Dedifferentiated amniotic fluid mesenchymal stem cell (primary cell): ENCODE results near the gene SMIM5.
A peak's percentile ranks its signal among the peaks of the same experiment; 100 is the strongest.

Experiments used
- DNase-seq: peaks from one replicate; pipeline ENCODE4 v3.0.0-alpha.2; 2016; ENCODE audit errors: extremely low spot score

The SMIM5 gene

DNA sequence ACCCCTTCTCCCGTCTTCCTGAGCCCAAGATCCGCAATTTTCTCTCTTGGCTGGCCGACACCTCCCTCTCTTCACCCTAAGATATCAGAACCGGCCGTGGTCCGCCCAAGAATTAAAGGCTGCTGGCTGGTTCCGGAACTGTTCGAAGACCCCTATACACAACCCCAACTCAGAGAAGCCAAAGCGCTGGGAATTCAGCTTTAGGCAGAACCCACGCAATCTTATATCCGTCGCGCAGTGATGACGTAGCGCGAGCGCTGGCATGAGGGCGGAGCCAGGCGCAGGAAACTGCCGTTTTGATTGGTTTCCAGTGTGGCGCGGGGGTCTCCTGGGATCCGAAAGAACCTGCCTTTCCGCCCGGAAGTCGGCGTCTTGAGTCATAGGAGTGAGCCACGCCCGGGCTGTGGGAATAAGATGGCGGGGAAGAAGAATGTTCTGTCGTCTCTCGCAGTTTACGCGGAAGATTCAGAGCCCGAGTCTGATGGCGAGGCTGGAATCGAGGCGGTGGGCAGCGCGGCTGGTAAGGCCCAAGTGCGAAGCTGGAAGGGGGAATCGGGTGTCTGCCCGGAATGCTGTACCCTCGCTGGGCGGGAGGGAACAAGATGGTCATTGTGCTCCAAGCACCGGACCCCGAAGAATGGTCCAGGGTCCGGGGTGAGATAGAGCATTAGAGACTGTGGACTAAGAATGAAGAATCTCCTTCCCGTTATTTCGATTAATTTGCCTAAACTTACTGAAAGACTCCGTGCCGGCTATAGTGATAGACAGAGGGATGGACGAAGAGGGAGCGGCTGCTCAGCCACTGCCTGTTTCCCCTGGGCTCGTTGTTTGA lies 33.9 kb downstream of the SMIM5 start, which contains the start of the genes RECQL5 and SAP30BP:
Gene RECQL5, minus strand, starts transcription at position 196 of the 832 bp plus-strand sequence. CDS start 597 bp downstream, outside the sequence.
Gene SAP30BP, plus strand, starts transcription at position 380 of the 832 bp plus-strand sequence. Its CDS starts 35 bp downstream, at position 415.
- peak; percentile 99 for DNase-seq

DNA sequence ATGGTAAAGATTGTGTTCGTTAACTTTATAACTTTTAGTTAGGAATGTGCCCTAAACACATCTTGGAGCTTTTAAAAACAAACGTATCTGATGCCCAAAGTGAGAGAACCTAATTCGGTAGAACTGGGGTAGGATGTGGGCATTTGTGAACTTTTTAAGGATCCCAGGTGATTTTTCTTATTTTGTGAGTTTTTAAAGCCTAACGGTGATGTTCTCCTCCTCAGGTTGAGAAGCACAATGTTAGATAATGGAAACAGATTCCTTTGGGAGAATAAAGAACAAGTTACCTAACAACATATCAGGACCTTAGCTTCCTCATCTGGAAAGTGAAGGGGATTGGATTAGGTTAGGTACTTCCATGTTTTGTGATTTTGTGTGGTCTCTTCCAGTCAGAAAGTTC lies 34.6 kb downstream of the SMIM5 start:
- DNase-seq = no peak

DNA sequence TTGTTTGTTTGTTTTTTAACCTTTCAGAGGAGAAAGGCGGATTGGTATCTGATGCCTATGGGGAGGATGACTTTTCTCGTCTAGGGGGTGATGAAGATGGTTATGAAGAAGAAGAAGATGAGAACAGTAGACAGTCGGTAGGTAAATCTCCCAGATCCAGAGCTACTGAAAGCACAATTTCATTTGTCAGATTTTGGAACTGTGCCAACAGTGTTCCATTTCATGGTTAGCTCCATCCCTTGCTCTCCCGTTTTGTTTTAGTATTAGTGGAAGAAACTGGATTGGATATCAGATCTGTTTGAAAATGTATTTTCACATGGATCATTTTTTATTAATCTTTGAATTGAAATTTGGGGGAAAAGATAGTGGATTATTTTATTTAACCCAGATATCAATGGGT lies 35.3 kb downstream of the SMIM5 start:
- no peak for DNase-seq

GRCh38 chr17:75670868-75671267 lies 37.6 kb downstream of the SMIM5 start:
- DNase-seq = no peak

DNA sequence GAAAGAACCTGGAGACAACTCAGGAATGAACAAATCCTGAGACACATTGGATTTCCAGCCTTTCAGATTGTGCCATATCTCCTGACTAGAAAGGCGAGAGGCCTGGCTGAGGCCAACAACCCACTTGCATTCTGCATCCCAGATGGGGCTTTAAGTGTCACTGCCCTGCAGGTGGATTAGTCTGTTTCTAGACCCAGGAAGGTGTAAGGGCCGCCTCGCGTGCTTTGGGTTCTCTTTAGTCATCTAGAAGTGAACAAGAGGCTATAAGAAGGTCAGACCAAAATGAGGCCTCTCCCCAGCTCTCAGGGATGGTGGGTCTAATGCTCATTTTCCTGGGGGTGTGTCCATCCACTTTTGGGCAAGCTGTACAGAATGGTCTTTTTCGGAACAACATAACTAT lies 38.8 kb downstream of the SMIM5 start:
- DNase-seq = no peak

DNA sequence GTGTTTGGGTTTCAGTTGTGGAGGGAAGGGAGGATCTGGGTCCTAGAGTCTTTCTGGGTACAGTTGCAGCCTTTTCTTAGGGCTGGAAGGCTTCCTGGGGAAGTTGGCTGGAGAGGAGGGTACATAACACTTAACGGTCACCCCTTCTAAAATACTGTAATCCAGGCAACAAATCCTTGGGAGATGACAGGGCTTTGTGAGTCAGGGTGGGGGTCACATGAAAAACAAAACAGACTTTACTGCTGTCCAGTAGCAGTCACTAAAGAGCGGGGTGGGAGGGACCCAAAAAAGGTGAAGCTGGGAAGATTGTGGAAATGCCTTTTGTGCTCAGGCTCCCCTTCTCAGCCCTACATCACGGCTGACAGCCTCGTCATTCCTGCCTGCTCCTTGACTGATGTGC lies 40.3 kb downstream of the SMIM5 start:
- no peak for DNase-seq

GRCh38 chr17:75676461-75676860 lies 43.2 kb downstream of the SMIM5 start:
- no peak for DNase-seq

GRCh38 chr17:75679706-75680211 lies 46.5 kb downstream of the SMIM5 start:
- no peak for DNase-seq

DNA sequence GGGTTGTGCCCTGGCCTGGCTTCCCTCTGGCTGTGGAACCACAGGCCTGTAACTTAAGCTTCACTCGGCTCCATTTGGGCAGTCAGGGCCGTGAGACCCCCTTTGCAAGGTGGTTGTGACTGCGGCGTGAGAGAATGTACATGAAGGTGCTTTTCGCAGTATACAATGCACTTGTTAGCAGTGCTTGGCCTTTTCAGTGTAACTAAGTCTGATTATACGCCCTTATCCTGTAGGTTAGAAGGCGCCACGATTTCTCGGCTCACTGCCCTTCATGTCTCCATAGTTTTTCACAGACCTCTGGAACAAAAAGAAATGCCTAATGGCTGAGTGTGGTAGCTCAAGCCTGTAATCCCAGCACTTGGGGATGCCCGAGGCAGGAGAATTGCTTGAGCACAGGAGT lies 47.2 kb downstream of the SMIM5 start:
- DNase-seq = no peak

DNA sequence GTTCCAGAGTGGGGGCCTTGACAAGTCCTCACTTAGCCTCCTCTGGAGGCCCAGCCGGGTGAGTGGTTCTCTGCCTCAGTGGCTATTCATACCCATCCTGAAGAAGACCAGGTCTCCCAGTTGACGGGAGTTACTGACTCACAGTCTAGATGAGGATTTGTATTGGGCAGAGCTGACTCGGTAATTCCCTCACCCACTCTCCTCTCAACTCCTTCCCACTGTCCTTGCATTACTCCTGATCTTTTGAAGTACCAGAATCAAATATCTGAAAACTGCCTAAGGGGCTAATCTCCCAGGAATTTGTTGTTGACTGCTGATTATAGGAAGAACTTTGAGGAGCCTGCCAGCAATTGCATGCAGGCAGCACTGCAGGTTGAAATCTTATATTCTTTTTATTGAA lies 48.1 kb downstream of the SMIM5 start:
- DNase-seq = peak; percentile 40

GRCh38 chr17:75683583-75683982 lies 50.3 kb downstream of the SMIM5 start:
- DNase-seq = no peak

- DNase-seq = no peak
Measured at GRCh38 chr17:75684249-75684648, 51.0 kb downstream of the SMIM5 start.

DNA sequence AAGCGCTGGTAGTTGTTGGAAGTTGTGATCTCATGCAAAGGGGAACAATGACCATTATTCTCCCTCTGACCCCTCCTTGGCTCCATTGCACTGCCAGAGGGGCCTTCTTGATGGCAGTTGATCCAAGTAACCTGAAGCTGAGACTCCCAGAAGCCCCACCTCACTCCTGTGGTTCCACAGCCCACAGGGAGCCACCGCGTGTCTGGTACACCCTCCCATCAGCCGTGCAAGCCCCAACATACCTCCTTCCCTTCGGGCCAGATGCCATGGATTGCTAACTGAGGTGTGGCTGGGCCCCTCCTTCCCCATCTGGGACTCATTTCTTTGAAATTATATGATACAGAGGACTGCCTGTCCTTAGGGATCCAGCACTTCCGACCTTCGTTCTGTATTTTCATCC lies 51.7 kb downstream of the SMIM5 start:
- peak; percentile 60 for DNase-seq

DNA sequence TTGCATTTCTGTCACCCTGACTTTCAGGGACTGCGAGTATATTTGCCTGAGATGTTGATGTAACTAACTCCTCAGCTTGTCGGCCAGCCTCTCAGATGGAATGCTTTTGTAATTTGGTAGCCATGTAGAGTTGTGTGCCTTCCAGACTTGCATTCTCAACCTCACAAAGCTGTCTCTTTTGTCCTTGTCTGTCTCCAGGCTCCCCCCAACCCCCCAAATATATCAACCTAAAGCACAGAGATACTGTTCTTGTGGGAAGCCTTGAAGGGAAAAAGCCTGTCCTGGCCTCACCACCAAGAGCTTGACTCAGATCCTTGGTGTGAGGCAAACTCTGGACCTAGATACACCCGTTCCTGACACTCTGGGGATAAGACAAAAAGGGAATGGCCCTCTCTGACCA lies 52.3 kb downstream of the SMIM5 start:
- DNase-seq = peak; percentile 40

GRCh38 chr17:75688209-75688825 lies 55.1 kb downstream of the SMIM5 start:
- DNase-seq = peak; percentile 36

DNA sequence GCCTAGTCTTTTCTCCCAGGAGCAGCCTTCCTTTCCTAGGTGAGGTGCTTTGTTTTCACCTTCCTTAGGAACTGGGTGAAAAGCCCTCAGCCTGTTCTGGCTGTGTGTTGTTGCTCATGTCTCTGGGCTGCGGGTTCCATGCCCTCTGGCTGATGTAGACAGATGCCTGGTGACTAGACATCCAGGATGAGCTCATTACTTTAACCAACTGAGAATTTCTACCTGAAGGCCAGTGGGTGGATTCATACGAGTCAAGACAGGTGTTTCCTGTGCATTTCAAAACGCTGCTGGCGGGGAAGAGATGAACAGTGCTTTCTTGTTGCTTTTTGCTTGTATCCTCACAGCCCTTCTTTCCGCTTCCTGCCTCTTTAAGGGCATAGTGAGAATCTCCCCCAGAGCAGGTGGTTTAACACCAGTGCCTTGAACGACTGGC lies 56.2 kb downstream of the SMIM5 start:
- DNase-seq = no peak
